GM23338 (cell line): ENCODE measurements around the gene TWIST2. TPM values are rescaled to one million over a fixed set of nuclear protein-coding genes. Genes with fewer than 3 reads are reported as not detected.

Source experiments
- ATAC-seq: fragments of 200-7000 bp; cut with Tn5 transposase; 3 replicates; pipeline ENCODE4 v1.9.1; 2020
- DNase-seq: peaks from one replicate; pipeline ENCODE4 v3.0.0-alpha.2; 2015; ENCODE audit warnings: low spot score
- H2AFZ ChIP-seq: fragments of 200-600 bp; sonication (generic); 2 replicates; pipeline ENCODE4 v1.8.0; 2016; ENCODE audit warnings: antibody characterized with exemption, mild to moderate bottlenecking, moderate library complexity
- H3F3A ChIP-seq: fragments of 200-600 bp; sonication (generic); replicated peaks from 2 replicates; pipeline ENCODE4 v1.8.0; 2017; ENCODE audit warnings: antibody characterized with exemption, mixed run types, low read depth
- H3K27ac ChIP-seq: fragments of 200-600 bp; sonication (generic); 2 replicates; pipeline ENCODE4 v1.6.1; 2016; ENCODE audit warnings: low read depth
- H3K27me3 ChIP-seq: fragments of 200-600 bp; sonication (generic); 2 replicates; pipeline ENCODE4 v1.8.0; 2016; ENCODE audit warnings: mild to moderate bottlenecking, mixed run types, moderate library complexity; ENCODE audit not compliant: insufficient read depth
- H3K36me3 ChIP-seq: fragments of 200-600 bp; sonication (generic); 2 replicates; pipeline ENCODE4 v1.8.0; 2016; ENCODE audit warnings: mild to moderate bottlenecking; ENCODE audit not compliant: insufficient read depth
- H3K4me1 ChIP-seq: fragments of 200-600 bp; sonication (generic); 2 replicates; pipeline ENCODE4 v1.8.0; 2016; ENCODE audit warnings: mild to moderate bottlenecking, moderate library complexity; ENCODE audit not compliant: insufficient read depth
- H3K4me2 ChIP-seq: fragments of 200-600 bp; sonication (generic); 2 replicates; pipeline ENCODE4 v1.7.1; 2017; ENCODE audit warnings: mixed run types
- H3K4me3 ChIP-seq: fragments of 200-600 bp; sonication (generic); 2 replicates; pipeline ENCODE4 v1.6.1; 2016; ENCODE audit warnings: mixed run types
- H3K79me2 ChIP-seq: fragments of 200-600 bp; sonication (generic); replicated peaks from 2 replicates; pipeline ENCODE4 v1.8.0; 2017; ENCODE audit warnings: mild to moderate bottlenecking; ENCODE audit not compliant: insufficient read depth
- H3K9me2 ChIP-seq: fragments of 200-600 bp; sonication (generic); 2 replicates; pipeline ENCODE4 v1.8.0; 2017; ENCODE audit not compliant: insufficient read depth
- H4K20me1 ChIP-seq: fragments of 200-600 bp; sonication (generic); replicated peaks from 2 replicates; pipeline ENCODE4 v1.8.0; 2017; ENCODE audit warnings: mild to moderate bottlenecking; ENCODE audit not compliant: insufficient read depth
- H3K27ac Mint-ChIP-seq: 2 replicates; pipeline ENCODE4 v1.8.0; 2020; ENCODE audit warnings: inconsistent platforms, mild to moderate bottlenecking, moderate library complexity, mixed read lengths
- H3K27me3 Mint-ChIP-seq: 3 replicates; pipeline ENCODE4 v1.8.0; 2022; ENCODE audit warnings: low read depth, mild to moderate bottlenecking, moderate library complexity, mixed read lengths, inconsistent platforms; ENCODE audit not compliant: insufficient read depth, poor library complexity
- H3K36me3 Mint-ChIP-seq: 3 replicates; pipeline ENCODE4 v1.8.0; 2021; ENCODE audit warnings: low read depth, mild to moderate bottlenecking, inconsistent platforms, moderate library complexity, mixed read lengths
- H3K4me1 Mint-ChIP-seq: 3 replicates; pipeline ENCODE4 v1.8.0; 2020; ENCODE audit warnings: mild to moderate bottlenecking, inconsistent platforms, mixed read lengths
- H3K4me3 Mint-ChIP-seq: 3 replicates; pipeline ENCODE4 v1.8.0; 2021; ENCODE audit warnings: moderate library complexity, mild to moderate bottlenecking, inconsistent platforms, mixed read lengths
- H3K9me3 Mint-ChIP-seq: 3 replicates; pipeline ENCODE4 v1.8.0; 2020; ENCODE audit warnings: moderate library complexity, mild to moderate bottlenecking, inconsistent platforms, mixed read lengths
- EZH2 ChIP-seq: fragments of 200-600 bp; sonication (generic); IDR thresholded peaks from one replicate; pipeline ENCODE4 v1.8.0; 2017; ENCODE audit warnings: antibody characterized with exemption, mild to moderate bottlenecking, low read depth; ENCODE audit not compliant: unreplicated experiment
- EZH2phosphoT487 ChIP-seq: fragments of 200-600 bp; sonication (generic); IDR thresholded peaks from one replicate; pipeline ENCODE4 v1.8.1; 2018; ENCODE audit warnings: antibody characterized with exemption; ENCODE audit not compliant: unreplicated experiment
- JUNB ChIP-seq: IDR thresholded peaks from one replicate; pipeline ENCODE4 v1.6.1; 2016; ENCODE audit warnings: antibody characterized with exemption; ENCODE audit not compliant: unreplicated experiment
- POLR2AphosphoS5 ChIP-seq: IDR thresholded peaks from 2 replicates; pipeline ENCODE4 v1.6.1; 2016; ENCODE audit warnings: antibody characterized with exemption, low read depth
- REST ChIP-seq: IDR thresholded peaks from one replicate; pipeline ENCODE4 v1.6.1; 2018; ENCODE audit warnings: antibody characterized with exemption; ENCODE audit not compliant: unreplicated experiment
- STAT1 ChIP-seq: IDR thresholded peaks from one replicate; pipeline ENCODE4 v1.6.1; 2016; ENCODE audit warnings: antibody characterized with exemption; ENCODE audit not compliant: unreplicated experiment
- ZNF114 ChIP-seq: fragments of 250-450 bp; sonication (Bioruptor Pico); IDR thresholded peaks from 2 replicates; pipeline ENCODE4 v1.5.0; 2020; ENCODE audit warnings: mild to moderate bottlenecking, moderate library complexity
- ZNF331 ChIP-seq: fragments of 250-450 bp; sonication (Bioruptor Pico); IDR thresholded peaks from 2 replicates; pipeline ENCODE4 v1.5.0; 2020; ENCODE audit warnings: low read depth, mild to moderate bottlenecking, moderate library complexity
- ZNF462 ChIP-seq: fragments of 250-450 bp; sonication (Bioruptor Pico); IDR thresholded peaks from 2 replicates; pipeline ENCODE4 v1.5.0; 2020; ENCODE audit warnings: mild to moderate bottlenecking, moderate library complexity
- polyA plus RNA-seq: library from polyadenylated mRNA; unstranded; fragments of >200 nt; fragmentation: Nextera tagmentation; extraction: Ambion mirVana; gene quantifications from 2 replicates; pipeline ENCODE4 v1.2.1, GENCODE V29; 2016
- total RNA-seq: library from RNA; depleted of rRNA; stranded (reverse); fragments of >200 nt; shearing (Covaris generic); gene quantifications from 2 replicates; pipeline ENCODE4 v1.2.3, GENCODE V29; 2014
- TF ChIP-seq, protein P1 (sequence below): IDR thresholded peaks from 2 replicates; pipeline ENCODE4 v1.6.1; 2016; ENCODE audit warnings: antibody characterized with exemption
- TF ChIP-seq, protein P2 (sequence below), 2 experiments: fragments of 200-600 bp in 1 of 2; sonication (generic) in 1 of 2; conservative IDR thresholded peaks; 2 replicates each; pipeline versions ENCODE4 v1.5.1 to v1.6.1; 2016 to 2017; ENCODE audit warnings: antibody characterized with exemption in 2 of 2, low read depth in 2 of 2, mild to moderate bottlenecking in 2 of 2, moderate library complexity in 1 of 2

Gene TWIST2
- total and polyA plus RNA-seq, 2 experiments from 2014 or later = 7.0 to 12.5 TPM

DNA sequence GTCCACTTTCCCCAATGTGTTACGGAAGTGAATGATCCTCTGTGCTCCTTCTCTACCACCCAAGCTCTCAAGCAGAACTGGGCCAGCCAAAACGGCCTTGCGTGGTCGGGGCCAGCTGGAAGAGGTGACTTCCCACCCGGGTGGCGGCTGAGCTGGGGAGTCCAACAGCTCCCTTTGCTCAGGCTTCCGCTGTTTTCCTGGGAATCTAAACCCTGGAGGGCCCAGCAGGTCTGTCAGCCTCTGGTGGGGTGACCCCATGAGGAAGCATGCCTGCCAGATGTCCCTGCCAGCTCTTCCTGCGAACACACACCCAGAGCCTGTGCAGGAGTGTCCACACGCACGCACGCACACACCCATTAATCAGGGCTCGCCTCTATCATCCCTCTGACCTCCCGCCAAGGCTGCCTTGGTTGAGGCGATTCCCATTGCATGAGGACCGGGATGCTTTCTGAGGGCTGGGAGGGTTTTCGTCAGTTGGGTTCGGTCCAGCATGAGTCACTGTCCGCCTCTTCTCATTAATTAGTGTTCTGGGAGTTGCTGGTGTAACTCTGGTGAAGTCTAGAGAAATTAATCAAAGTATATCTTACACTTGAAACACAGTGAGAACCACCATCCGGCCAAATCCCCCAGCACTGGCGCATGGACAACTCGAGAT is 90.6 kb downstream of the TWIST2 start:
- Mint-ChIP-seq H3K27ac (no peak overlapping the region), H3K4me1 (no peaks in the 10 kb centered on the region), H3K9me3 (peaks cover 4% of the 10 kb centered on the region; the same call in 2 of the 3 replicates), H3K4me3 (no peak overlapping the region), H3K27me3 (peaks cover 6% of the 10 kb centered on the region), H3K36me3 (no peaks in the 10 kb centered on the region)
- H3K9me2 ChIP-seq = 0 out of 2 replicates have a peak, but pooled peaks cover 3% of the 10 kb centered on the region
- no peak overlapping the region for H3K4me3 ChIP-seq
- DNase-seq (no peak), ATAC-seq (no peak)
- H3K4me1 ChIP-seq = no peaks in the 10 kb centered on the region
- H3F3A ChIP-seq = no peaks in the 10 kb centered on the region
- H3K4me2 ChIP-seq = no peak overlapping the region
- TF ChIP-seq REST (no peak), ZNF114 (CRISPR knock-in tag) (no peak), STAT1 (no peak), ZNF331 (CRISPR knock-in tag) (no peak), JUNB (no peak), EZH2 (no peak), ZNF462 (no peak), EZH2phosphoT487 (no peak), POLR2AphosphoS5 (no peak)
- TF ChIP-seq, protein P1, sequence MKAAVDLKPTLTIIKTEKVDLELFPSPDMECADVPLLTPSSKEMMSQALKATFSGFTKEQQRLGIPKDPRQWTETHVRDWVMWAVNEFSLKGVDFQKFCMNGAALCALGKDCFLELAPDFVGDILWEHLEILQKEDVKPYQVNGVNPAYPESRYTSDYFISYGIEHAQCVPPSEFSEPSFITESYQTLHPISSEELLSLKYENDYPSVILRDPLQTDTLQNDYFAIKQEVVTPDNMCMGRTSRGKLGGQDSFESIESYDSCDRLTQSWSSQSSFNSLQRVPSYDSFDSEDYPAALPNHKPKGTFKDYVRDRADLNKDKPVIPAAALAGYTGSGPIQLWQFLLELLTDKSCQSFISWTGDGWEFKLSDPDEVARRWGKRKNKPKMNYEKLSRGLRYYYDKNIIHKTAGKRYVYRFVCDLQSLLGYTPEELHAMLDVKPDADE = no peak
- TF ChIP-seq, protein P2, sequence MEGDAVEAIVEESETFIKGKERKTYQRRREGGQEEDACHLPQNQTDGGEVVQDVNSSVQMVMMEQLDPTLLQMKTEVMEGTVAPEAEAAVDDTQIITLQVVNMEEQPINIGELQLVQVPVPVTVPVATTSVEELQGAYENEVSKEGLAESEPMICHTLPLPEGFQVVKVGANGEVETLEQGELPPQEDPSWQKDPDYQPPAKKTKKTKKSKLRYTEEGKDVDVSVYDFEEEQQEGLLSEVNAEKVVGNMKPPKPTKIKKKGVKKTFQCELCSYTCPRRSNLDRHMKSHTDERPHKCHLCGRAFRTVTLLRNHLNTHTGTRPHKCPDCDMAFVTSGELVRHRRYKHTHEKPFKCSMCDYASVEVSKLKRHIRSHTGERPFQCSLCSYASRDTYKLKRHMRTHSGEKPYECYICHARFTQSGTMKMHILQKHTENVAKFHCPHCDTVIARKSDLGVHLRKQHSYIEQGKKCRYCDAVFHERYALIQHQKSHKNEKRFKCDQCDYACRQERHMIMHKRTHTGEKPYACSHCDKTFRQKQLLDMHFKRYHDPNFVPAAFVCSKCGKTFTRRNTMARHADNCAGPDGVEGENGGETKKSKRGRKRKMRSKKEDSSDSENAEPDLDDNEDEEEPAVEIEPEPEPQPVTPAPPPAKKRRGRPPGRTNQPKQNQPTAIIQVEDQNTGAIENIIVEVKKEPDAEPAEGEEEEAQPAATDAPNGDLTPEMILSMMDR (conservative IDR thresholded peaks at IDR 0.05; ENCODE audit: low read depth in 2 of 2) = no peak
- H2AFZ ChIP-seq = no peak overlapping the region
- H3K27ac ChIP-seq = no peak overlapping the region
- no peaks in the 10 kb centered on the region for H3K36me3 ChIP-seq
- no peaks in the 10 kb centered on the region for H3K27me3 ChIP-seq
- no peaks in the 10 kb centered on the region for H3K79me2 ChIP-seq
- H4K20me1 ChIP-seq = no peaks in the 10 kb centered on the region
